Glomerular visceral epithelial cell (primary cell): Measurements from ENCODE around the gene NFS1.

Source experiments
- DNase-seq: peaks from one replicate; pipeline ENCODE4 v3.0.0-alpha.2; 2016; ENCODE audit errors: extremely low spot score

Gene NFS1

DNA sequence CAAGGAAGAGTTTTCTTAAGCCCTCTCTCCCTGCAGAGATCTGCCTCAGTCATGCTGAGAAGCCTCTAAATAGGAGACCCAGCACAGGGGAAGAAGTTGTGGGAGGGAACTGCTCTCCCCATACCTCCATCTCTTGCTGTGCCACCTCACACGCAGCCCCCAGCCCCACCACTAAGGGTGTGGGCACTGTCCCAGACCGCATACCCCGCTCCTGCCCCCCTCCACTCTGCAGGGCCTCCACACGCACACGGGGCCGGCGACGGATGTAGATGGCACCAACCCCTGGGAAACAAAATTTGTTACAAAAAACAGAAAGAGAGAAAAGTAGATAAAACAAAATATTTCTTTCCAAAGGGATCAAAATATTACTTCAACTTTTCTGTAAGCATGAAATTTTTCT is 24.2 kb downstream of the NFS1 start:
- DNase-seq: no peak

DNA sequence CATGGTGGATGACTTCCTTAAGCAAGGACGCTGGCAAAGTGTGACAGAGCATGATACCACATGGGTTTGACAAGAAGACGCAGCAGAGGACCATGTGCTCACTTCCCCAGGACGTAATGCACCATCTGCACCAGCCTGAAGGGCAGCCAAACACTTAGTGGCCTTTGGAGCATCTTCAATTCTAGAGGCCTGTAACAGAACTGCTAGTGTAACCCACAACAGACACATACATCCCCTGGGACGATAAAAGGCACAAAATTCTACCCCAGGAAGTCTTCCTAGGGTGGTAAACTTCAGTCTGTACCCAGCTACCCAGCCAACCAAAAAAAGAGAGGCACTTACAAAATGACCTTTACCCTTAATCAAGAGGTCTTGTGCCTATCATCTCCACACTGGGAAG is 25.3 kb downstream of the NFS1 start:
- no peak for DNase-seq

- DNase-seq: no peak
These were observed 29.5 kb downstream of the NFS1 start for GRCh38 chr20:35669681-35670080.

GRCh38 chr20:35669221-35669620 is 29.9 kb downstream of the NFS1 start:
- DNase-seq: no peak

DNA sequence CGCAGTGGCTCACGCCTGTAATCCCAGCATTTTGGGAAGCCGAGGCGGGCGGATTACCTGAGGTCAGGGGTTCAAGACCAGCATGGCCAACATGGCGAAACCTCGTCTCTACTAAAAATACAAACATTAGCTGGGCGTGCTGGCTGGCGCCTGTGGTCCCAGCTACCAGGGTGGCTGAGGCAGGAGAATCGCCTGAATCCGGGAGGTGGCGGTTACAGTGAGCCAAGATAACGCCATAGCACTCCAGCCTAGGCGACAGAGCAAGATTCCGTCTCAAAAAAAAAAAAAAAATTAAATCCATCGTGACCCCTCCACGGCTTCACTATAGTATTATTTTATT is 33.2 kb downstream of the NFS1 start:
- DNase-seq: no peak

- DNase-seq: peak; percentile 94
These were observed 34.5 kb downstream of the NFS1 start, which contains the start of the genes CPNE1 and RBM12 for GRCh38 chr20:35664466-35665206. CPNE1 (minus strand) TSS chr20:35664900; CDS start chr20:35632923, 31,977 bp downstream. RBM12 (minus strand) TSS chr20:35664900; CDS start chr20:35655322, 9,578 bp downstream.

DNA sequence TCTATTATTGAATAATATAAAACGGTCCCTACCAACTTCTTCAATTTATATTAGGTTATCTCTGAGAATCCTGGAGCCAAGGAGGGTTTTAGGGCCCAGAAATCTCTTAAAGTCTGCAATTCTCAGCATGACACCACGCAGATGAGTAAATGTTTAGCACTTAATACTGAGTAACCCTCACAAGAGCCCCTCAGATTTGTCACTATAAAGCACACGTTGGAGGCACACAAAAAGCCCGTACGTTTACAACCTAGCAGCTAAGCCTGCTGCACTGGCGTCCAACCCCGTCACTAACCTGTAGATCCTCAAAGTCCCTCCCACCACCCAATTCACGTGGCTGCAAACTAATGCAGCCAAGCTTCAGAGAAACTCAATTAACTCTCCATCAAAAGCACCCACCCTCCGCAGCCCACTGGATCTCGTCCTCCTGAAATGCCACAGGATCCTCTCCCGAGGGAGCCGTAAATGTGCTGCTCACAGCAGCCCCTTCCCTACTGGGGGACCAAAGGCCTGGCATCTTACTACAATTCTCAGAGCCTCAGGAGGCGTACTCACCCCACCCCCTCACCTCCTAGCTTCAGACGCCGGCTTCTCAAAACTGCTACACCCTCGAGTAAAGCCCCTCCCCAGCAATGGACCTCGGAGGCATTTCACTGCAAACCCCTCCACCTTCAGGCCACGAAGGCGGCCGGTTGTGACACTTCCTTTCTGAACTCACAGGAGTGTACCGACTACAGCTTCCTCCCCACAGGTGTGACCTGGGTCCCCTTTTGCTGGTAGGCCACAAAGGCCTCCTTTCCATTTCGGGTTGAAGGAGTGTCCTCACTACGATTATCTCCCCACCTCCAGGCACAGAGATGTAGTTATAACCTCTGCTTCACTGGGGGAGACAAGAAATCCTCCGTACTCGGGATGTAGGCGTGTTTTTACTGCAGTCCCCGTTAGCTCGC is 35.4 kb downstream of the NFS1 start:
- peak; percentile 32 for DNase-seq

- no peak for DNase-seq
These were observed 36.6 kb downstream of the NFS1 start for GRCh38 chr20:35662551-35662950.

DNA sequence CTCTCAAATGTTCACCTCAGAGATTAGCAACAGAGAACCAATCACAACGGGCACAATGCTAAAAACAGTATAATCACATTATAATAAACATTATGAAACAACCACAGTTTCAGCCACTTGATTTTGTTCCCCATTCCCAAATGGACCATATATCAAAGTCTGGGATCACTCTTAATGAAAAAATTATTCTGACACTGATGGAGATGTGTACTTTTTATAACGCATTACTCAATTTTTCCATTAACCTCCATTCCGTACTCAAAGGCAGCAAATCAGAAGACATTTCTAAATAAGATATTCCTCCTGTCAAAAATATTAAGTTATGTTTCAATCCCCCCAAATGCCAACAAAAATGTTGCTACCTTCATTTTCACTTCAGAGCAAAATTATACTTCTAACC is 37.2 kb downstream of the NFS1 start:
- no peak for DNase-seq

DNA sequence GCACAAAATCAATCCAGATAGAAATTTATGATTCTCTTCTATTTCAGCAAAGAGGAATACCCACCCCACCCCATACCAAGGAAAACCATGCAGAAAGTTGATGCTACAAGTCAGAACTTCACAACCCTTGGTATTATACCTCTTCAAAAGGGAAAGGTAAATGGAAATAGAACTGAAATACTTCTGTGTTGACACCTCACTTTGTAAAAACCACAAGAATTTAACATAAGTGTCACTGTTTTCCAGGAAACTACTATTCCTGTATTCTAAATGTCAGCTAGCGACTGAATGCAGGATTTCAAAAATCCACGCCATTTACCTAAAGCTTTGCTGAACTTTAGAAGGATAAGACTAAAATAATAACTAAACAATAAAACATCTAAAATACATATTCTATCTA is 38.1 kb downstream of the NFS1 start:
- peak; percentile 47 for DNase-seq

DNA sequence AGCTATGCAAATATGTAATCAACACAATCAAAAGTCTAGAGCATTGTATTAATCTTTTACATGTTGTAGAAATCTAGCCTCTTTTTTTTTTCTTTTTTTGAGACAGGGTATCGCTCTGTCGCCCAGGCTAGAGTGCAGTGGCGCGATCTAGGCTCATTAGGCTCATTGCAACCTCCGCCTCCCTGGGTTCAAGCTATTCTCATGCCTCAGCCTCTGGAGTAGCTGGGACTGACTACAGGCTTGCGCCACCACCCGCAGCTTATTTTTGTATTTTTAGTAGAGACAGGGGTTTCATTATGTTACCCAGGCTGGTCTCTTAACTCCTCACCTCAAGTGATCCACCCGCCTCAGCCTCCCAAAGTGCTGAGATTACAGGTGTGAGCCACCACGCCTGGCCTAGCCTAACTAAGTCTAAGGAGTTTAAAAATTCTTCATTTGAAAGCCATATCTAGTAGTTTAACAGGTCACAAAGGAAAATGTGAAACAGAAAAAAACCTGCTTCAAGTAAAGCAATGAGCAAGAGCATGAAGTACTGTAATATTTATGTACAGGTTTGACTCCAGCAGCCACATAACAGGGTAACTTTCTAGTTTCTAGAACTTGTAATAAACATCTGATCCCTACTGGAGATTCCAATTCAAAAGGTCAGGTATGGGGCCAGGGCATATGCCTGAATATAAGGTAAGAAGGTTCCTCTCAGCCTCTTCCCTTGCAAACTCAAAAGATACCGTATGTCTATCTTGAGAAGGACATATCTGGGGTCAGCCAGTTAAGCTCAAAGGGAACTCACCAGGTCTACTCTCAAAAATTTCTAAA is 38.8 kb downstream of the NFS1 start:
- DNase-seq: no peak

- no peak for DNase-seq
These were observed 41.9 kb downstream of the NFS1 start for GRCh38 chr20:35657271-35657670.

DNA sequence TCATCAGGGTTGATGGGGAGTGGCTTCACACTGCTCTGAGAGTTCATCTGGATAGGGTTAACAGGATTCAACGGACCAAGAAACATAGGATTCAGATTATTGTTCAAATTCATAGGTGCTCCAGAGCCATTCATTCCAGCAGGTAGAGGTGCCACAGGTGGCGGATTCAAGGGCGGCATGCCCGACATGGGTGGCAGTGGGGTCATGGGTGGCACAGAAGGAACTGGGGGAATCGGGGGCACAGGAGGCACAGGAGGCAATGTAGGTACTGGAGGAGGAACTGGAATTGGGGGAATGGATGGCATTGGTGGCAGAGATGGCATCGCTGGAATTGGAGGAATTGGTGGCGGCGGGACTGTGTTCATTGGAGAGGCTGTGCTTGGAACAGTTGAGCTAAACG is 44.7 kb downstream of the NFS1 start:
- DNase-seq: no peak

DNA sequence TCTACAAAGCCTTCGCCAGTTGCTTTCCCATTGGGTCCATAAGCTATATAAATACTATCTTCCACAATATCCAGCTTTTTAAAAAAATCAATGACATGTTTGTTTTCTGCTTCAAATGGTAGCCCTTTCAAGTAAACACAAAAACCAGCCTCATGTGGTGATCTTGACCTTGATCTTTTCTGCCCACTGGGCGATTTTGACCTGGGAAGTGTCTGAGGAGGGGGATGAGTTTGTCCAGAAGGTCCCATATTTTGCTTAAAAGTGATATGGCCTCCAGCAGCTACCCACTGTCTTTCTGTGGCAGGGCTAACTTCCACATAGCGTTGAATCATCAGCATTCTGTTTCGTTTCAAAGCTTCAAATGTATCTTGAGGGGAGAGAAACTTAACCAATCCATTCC is 45.3 kb downstream of the NFS1 start:
- no peak for DNase-seq

DNA sequence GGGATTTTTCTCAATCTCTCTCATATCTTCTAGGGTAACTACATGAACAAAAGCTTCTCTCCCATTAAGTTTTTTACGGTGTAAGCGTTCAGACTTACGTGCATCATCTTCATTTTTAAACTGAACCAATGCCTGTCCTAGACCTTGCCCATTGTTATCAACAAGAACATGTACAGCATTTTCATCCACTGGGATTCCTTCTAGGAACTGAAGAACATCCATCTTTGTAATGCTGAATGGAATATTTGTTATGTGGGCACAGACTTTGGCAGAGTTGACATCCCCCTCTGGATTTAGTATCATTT is 45.8 kb downstream of the NFS1 start:
- DNase-seq: no peak

GRCh38 chr20:35652641-35653429 is 46.3 kb downstream of the NFS1 start:
- DNase-seq: no peak

- no peak for DNase-seq
These were observed 47.2 kb downstream of the NFS1 start for GRCh38 chr20:35651958-35652357.

DNA sequence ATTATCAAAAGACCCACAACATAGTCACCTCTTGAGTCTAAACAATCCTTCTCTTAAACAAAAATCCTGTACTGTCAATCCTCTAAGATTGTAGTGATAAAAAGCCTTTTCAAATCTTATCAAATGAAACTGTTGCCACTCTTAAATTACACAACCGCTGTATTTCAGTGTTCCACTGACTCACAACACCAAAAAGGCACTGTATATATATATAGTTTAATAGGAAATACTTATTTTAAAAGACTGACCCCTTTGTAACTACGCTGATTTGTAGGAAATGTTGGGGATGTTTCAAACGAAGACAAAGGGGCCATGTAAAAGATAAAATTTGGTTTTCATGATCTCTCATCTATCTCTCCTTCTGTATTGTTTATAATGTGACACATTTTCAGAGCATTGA is 48.5 kb downstream of the NFS1 start:
- DNase-seq: no peak

DNA sequence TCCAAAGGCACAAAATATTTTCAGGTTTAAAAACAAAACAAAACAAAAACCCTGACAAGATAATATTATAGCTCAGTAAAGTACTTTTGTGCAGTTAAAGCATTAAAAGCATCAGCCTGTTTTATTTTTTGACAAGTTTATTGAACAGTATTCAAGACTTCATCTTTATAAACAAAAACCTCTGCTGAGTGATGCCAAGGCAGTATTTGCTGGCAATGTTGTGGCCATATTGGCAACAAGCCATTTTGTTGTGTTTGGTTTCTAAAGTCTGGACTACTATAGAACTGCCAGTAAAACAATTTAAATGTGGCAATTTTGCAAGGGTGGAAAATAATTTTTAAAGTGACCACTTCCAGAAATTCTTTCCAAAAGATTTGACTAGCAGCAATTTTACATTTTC is 50.3 kb downstream of the NFS1 start:
- no peak for DNase-seq

DNA sequence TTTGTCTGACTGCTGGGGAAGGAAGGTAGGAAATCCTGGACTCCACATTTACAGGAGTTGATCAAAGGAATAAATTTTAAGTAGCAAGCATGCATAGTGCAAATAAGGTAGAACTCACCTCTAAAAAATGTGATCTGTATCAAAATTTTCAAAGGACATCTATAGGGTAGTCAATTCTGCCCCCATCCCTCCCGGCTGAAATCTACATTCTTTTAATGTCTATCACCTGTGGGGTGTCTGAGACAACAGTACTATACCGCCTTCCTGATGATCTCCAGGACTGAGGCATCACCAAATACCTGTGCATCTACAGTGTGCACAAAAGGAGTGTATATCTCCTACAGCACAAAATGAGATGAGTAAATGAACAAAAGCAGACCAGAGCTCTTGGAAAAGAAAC is 54.3 kb downstream of the NFS1 start:
- no peak for DNase-seq

DNA sequence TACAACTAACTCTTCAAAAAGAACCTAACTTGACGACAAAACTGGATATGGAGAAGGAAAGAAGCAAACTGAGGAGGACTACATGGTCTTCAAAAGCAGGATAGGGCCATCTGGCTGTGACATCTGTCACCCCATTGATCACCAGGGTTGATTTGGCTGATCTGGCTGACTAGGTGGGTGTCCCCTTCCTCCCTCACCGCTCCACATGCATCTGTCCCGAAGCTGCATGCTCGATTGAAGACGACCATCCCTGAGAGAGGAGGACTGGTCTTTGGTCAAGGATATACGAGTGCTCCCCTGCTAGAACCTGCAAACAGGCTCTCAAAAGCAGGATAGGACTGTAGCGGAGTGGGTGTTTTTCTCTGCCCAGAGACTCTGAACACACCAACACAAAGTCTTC is 56.1 kb downstream of the NFS1 start:
- no peak for DNase-seq

DNA sequence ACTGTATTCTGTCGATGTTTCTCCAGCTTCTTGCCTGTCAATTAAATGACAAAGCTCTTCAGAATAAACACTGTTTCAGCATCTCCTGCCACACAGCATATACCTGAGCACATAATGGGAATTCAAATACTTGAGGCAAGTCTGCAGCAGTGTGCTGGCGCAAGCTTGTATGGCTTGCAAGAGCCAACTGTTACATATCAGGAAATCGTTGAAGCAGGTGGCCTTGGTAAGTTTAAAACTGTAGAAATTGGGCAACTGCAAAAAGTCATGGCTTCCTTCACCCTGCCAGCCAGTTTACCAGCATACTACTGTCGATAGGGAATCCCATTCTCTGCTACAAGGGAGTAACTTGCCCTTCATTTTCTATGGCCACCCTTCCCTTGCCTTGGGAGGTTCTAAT is 57.4 kb downstream of the NFS1 start:
- no peak for DNase-seq
